ENCODE measurements around the gene COMMD2.

COMMD2 gene

GRCh38 chr3:149784064-149784704, 31.9 kb upstream of the COMMD2 start:
- TF ChIP-seq POLR2AphosphoS5 (IDR thresholded peaks at IDR 0.05; ENCODE audit: low read depth, low read length), result no peak

GRCh38 chr3:149783576-149783975, 31.3 kb upstream of the COMMD2 start:
- TF ChIP-seq FOXP2 (optimal IDR thresholded peaks at IDR 0.05; ENCODE audit: borderline replicate concordance, extremely low read depth, extremely low read length, insufficient read depth), result no peak
- TF ChIP-seq REST (IDR thresholded peaks at IDR 0.05; ENCODE audit: insufficient read depth in 1 of 2, low read depth in 2 of 2, low read length in 2 of 2), result no peak
- no peak for TF ChIP-seq SIN3A (IDR thresholded peaks at IDR 0.05; ENCODE audit: borderline replicate concordance, insufficient read depth, low read length)
- TF ChIP-seq POLR2AphosphoS5 (IDR thresholded peaks at IDR 0.05; ENCODE audit: low read depth, low read length), result no peak
- TF ChIP-seq TAF1 (IDR thresholded peaks at IDR 0.05; ENCODE audit: borderline replicate concordance, insufficient read depth, low read length), result no peak

DNA sequence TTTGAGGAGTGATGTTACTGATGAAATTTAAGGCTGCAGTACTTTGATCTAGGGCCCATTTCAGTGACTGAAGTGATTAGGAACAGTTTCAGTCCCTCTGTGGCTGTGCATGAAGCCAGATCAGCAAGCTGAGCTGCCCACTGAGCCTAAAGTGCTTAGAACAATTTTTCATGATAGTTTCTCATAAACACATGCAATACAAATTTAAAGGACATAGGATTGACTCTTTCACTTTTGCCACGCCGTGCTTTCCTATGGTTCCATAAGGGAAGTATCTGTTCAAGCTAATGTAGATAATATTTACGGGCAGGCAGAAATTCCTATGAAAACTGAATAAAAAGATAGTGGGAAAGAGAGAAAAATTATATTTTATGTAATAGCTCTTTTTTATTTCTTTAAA, 29.5 kb upstream of the COMMD2 start:
- TF ChIP-seq REST (IDR thresholded peaks at IDR 0.05; ENCODE audit: insufficient read depth in 1 of 2, low read depth in 2 of 2, low read length in 2 of 2), result no peak

DNA sequence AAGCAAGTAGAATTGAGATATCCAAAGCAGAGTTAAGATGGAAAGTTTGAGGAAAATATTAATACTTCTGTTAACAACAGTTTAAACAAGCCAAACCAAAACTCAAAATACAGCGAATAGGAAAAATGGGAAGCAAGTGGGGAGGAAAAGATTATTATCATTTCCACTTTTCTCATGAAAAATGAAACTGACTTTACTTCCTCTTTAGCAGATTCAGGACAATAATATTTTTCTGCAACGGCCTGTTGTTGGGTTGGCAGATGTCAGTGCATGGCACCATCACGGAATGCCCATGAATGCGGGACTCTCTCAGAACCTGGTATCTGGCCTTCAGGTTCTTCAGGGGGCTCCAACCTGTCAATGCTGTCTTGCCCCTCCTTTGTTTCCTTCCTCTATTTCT, 28.9 kb upstream of the COMMD2 start:
- TF ChIP-seq TAF1 (IDR thresholded peaks at IDR 0.05; ENCODE audit: borderline replicate concordance, insufficient read depth, low read length) (no peak), REST (IDR thresholded peaks at IDR 0.05; ENCODE audit: insufficient read depth in 1 of 2, low read depth in 2 of 2, low read length in 2 of 2) (no peak), POLR2AphosphoS5 (IDR thresholded peaks at IDR 0.05; ENCODE audit: low read depth, low read length) (no peak), SIN3A (IDR thresholded peaks at IDR 0.05; ENCODE audit: borderline replicate concordance, insufficient read depth, low read length) (no peak), FOXP2 (optimal IDR thresholded peaks at IDR 0.05; ENCODE audit: borderline replicate concordance, extremely low read depth, extremely low read length, insufficient read depth) (no peak)

GRCh38 chr3:149777414-149778214, 25.3 kb upstream of the COMMD2 start:
- TF ChIP-seq TAF1 (IDR thresholded peaks at IDR 0.05; ENCODE audit: borderline replicate concordance, insufficient read depth, low read length), result no peak

- TF ChIP-seq REST (IDR thresholded peaks at IDR 0.05; ENCODE audit: insufficient read depth in 1 of 2, low read depth in 2 of 2, low read length in 2 of 2) (no peak), FOXP2 (optimal IDR thresholded peaks at IDR 0.05; ENCODE audit: borderline replicate concordance, extremely low read depth, extremely low read length, insufficient read depth) (no peak), TAF1 (IDR thresholded peaks at IDR 0.05; ENCODE audit: borderline replicate concordance, insufficient read depth, low read length) (no peak), POLR2AphosphoS5 (IDR thresholded peaks at IDR 0.05; ENCODE audit: low read depth, low read length) (no peak), SIN3A (IDR thresholded peaks at IDR 0.05; ENCODE audit: borderline replicate concordance, insufficient read depth, low read length) (no peak)
These were observed 23.9 kb upstream of the COMMD2 start for GRCh38 chr3:149776170-149776569.

Data from PFSK-1 (cell line).